Spleen (tissue), 11 donors: ENCODE results near the gene TIPIN. TPM values are rescaled to one million over a fixed set of nuclear protein-coding genes. Genes with fewer than 3 reads are reported as not detected.

Experiments used
- DNase-seq: peaks from one replicate; pipeline ENCODE4 v3.0.0-alpha.2; 2020
- H3K27ac ChIP-seq, 8 donors: fragments of 200-600 bp; sonication (generic) in 7 of 8; 1 replicate in 4 of 8; 2 replicates in 4 of 8; pipeline versions ENCODE4 v1.5.0 to v1.8.0; 2016 to 2021; ENCODE audit warnings: inconsistent platforms in 4 of 8, mild to moderate bottlenecking in 4 of 8, moderate library complexity in 1 of 8
- H3K27me3 ChIP-seq, 7 donors: fragments of 200-600 bp; sonication (generic) in 6 of 7; replicated peaks in 1 of 7; 1 replicate in 4 of 7; 2 replicates in 3 of 7; pipeline versions ENCODE4 v1.5.0 to v1.8.0; 2016 to 2021; ENCODE audit warnings: inconsistent platforms in 3 of 7, mild to moderate bottlenecking in 1 of 7
- H3K36me3 ChIP-seq, 6 donors: fragments of 200-600 bp; sonication (generic) in 5 of 6; 1 replicate in 4 of 6; 2 replicates in 2 of 6; pipeline versions ENCODE4 v1.5.0 to v1.8.0; 2016 to 2021; ENCODE audit warnings: inconsistent platforms in 2 of 6
- H3K4me1 ChIP-seq, 6 donors: fragments of 200-600 bp; sonication (generic) in 5 of 6; 1 replicate in 3 of 6; 2 replicates in 3 of 6; pipeline versions ENCODE4 v1.5.0 to v1.8.0; 2016 to 2021; ENCODE audit warnings: inconsistent platforms in 3 of 6
- H3K4me3 ChIP-seq, 8 donors: fragments of 200-600 bp; sonication (generic) in 7 of 8; 1 replicate in 4 of 8; 2 replicates in 4 of 8; pipeline versions ENCODE4 v1.5.0 to v1.8.0; 2016 to 2021; ENCODE audit warnings: inconsistent platforms in 4 of 8, mild to moderate bottlenecking in 4 of 8, moderate library complexity in 2 of 8
- H3K9me3 ChIP-seq, 8 donors: fragments of 200-600 bp; sonication (generic) in 7 of 8; 1 replicate in 4 of 8; 2 replicates in 4 of 8; pipeline versions ENCODE4 v1.5.0 to v1.8.0; 2016 to 2021; ENCODE audit warnings: inconsistent platforms in 4 of 8
- POLR2A ChIP-seq, 3 donors: fragments of 450-650 bp; IDR thresholded peaks; one replicate each; pipeline ENCODE4 v1.5.1; 2017; ENCODE audit warnings: antibody characterized with exemption in 3 of 3, mild to moderate bottlenecking in 1 of 3
- POLR2AphosphoS5 ChIP-seq, 3 donors: sonication (generic); formaldehyde crosslinking; IDR thresholded peaks; one replicate each; pipeline ENCODE4 v1.5.1; 2017; ENCODE audit warnings: antibody characterized with exemption in 3 of 3
- WGBS, 5 donors: extraction: QIAGEN DNeasy Blood & Tissue Kit in 3 of 5; methylation state at CpG; one replicate each; pipeline versions ENCODE4 v1.1.5 to v1.1.7; 2013 to 2018; 5-methylcytosine and 5-hydroxymethylcytosine counted together
- intact Hi-C: fragments of 100-400 bp; cut with DNase I; formaldehyde crosslinking; loops from one replicate; pipeline ENCODE4 v1.15.0; 2023; ENCODE audit warnings: low total_unique reads
- polyA plus RNA-seq, 3 donors: library from polyadenylated mRNA; stranded (reverse); fragments of 200-250 nt; gene quantifications; one replicate each; pipeline ENCODE4 v1.2.1, GENCODE V29; 2013
- total RNA-seq, 7 donors: library from RNA; depleted of rRNA in 3 of 7; stranded (reverse); fragments of >200 nt in 3 of 7; fragmentation: NEBNext Ultra II Directional in 4 of 7; extraction: Animal tissue kit (Norgen Biotek cat#: 25700) in 4 of 7; gene quantifications; one replicate each; pipeline versions ENCODE4 v1.1.0 to v1.2.1, GENCODE V29; 2016 to 2021
- TF ChIP-seq, protein P1 (sequence below), 11 experiments: fragments of 200-600 bp in 7 of 11; fragments of 450-650 bp in 4 of 11; sonication (generic) in 4 of 11; IDR thresholded peaks in 8 of 11; conservative IDR thresholded peaks in 3 of 11; 1 replicate in 7 of 11; 2 replicates in 4 of 11; pipeline versions ENCODE4 v1.4.0 to v1.8.0; 2016 to 2021; ENCODE audit warnings: antibody characterized with exemption in 11 of 11, inconsistent platforms in 4 of 11, mild to moderate bottlenecking in 1 of 11
- donor health status: healthy with polysubstance abuse.
- donor health status: DM: no; HTN: no; CAD: no; lungs with moderate emphysema.
- donor health status: DM: no; HTN: no; CAD: no.
- donor health status: Bipolar disorder and iron deficiency.
- donor health status: healthy.
- donor health status: DM: no; HTN: no; CAD: no.
- donor health status: DM: yes; HTN: yes; CAD: no.

The TIPIN gene
- total and polyA plus RNA-seq, 10 donors: 2.7 to 9.4 (median 6.6) TPM

DNA sequence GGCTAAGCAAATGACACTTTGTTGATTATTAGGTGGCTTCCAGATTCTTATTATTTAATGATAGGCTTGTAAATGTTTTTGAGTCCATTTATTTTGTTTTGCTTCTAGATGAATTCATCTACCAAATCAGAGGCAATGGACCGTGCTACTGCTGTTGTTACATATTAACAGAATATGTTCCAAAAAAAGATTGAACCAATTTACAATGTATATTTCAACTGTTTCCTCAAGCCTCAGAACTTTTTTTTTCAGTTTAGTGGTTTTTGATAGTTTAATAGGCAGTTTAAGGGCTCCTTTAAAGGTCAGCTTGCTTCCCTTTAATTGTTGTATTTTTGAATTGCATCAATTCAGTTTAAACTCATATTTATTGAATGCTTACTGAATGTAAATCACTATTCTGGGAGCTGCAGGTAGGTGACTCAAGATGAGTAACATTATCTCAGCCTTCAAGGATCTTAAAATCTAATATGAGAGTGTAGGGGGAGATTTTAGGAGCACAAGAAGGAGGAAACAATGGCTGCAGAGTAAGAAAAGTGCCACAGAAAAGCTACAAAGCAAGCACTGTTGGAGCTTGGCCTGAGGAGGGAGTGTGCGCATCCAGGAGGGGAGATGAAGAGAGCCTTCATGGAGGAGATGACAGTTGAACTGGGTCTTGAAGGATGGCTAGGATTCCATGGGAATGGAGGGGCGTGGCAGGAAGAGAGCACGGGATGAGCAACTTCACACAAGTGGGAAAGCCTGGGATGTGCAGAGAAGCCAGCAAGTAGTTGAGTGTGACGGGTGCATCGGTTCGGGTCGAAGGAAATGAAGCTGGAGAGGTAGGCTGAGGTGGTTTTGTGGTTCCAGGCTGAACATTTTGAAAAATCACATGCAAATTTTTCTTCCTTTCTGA, 44.9 kb upstream of the TIPIN start:
- no peak for DNase-seq
- WGBS, 5 donors: 44 to 57% (median 51%) methylated on average over 8 of the region's 8 CpGs
- peaks cover 0 to 33% (median 0%) of the 10 kb centered on the region in 6 donors for H3K36me3 ChIP-seq
- H3K27ac ChIP-seq: peak overlapping the region in 1 of 8 donors; percentile 18
- H3K9me3 ChIP-seq: no peaks in the 10 kb centered on the region
- H3K4me3 ChIP-seq: no peak overlapping the region
- H3K27me3 ChIP-seq: no peaks in the 10 kb centered on the region
- H3K4me1 ChIP-seq: peaks cover 21 to 92% (median 57%) of the 10 kb centered on the region in 6 donors
- intact Hi-C loops: no loop called here
- TF ChIP-seq POLR2AphosphoS5 (IDR thresholded peaks at IDR 0.05) (no peak), POLR2A (IDR thresholded peaks at IDR 0.05) (no peak)
- TF ChIP-seq, protein P1, sequence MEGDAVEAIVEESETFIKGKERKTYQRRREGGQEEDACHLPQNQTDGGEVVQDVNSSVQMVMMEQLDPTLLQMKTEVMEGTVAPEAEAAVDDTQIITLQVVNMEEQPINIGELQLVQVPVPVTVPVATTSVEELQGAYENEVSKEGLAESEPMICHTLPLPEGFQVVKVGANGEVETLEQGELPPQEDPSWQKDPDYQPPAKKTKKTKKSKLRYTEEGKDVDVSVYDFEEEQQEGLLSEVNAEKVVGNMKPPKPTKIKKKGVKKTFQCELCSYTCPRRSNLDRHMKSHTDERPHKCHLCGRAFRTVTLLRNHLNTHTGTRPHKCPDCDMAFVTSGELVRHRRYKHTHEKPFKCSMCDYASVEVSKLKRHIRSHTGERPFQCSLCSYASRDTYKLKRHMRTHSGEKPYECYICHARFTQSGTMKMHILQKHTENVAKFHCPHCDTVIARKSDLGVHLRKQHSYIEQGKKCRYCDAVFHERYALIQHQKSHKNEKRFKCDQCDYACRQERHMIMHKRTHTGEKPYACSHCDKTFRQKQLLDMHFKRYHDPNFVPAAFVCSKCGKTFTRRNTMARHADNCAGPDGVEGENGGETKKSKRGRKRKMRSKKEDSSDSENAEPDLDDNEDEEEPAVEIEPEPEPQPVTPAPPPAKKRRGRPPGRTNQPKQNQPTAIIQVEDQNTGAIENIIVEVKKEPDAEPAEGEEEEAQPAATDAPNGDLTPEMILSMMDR (IDR thresholded peaks at IDR 0.05 in 8 of 11, conservative IDR thresholded peaks at IDR 0.05 in 3 of 11): no peak

DNA sequence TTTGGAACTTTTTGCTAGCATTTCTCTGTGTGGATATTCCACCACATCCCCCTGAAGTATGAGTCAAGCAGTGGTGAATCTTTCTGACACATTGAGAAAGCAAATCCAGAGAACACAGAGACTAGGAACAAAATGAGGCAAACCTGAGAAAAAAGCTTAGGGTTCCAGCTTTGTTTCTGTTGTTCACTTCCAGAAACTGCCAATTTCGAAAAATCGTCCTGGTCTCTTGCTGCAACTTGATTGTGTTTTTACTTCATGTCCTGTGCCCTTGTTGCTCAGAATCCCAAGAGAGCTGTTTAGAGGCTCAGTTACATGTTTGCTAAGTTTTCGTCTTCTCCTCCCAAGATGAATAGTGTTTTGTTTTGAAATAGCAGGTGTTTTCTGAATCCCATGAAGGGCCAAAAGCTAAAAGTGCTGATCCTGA, 43.9 kb upstream of the TIPIN start:
- intact Hi-C loops: no loop called here
- 51 to 70% (median 52%) methylated on average over 3 of the region's 3 CpGs for WGBS, 5 donors
- no peak for DNase-seq
- Histone ChIP-seq H3K4me1 (peaks cover 18 to 89% (median 52%) of the 10 kb centered on the region in 6 donors), H3K36me3 (peaks cover 0 to 40% (median 0%) of the 10 kb centered on the region in 6 donors), H3K9me3 (no peaks in the 10 kb centered on the region), H3K27ac (peak overlapping the region in 2 of 8 donors; percentile 7 to 31), H3K4me3 (no peak overlapping the region), H3K27me3 (no peaks in the 10 kb centered on the region)
- TF ChIP-seq, protein P1 (IDR thresholded peaks at IDR 0.05 in 8 of 11, conservative IDR thresholded peaks at IDR 0.05 in 3 of 11): no peak
- TF ChIP-seq POLR2AphosphoS5 (IDR thresholded peaks at IDR 0.05) (no peak), POLR2A (IDR thresholded peaks at IDR 0.05) (no peak)

DNA sequence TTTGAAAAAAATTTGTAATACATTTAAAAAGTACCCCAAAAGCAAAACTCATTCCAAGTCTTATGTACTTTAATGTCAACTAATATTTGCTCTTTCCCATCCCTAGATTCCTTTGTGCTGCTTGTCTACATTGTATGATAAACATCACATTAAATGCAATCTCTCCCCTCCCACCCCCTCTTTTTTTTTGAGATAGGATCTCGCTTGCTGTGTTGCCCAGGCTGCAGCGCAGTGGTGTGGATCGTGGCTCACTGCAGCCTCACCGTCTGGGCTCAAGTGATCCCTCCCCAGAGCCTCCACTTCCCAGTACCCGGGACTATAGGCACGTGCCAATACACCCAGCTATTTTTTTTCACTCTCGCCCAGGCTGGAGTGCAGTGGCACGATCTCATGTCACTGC, 42.8 kb upstream of the TIPIN start:
- WGBS, 5 donors: 89 to 94% (median 91%) methylated on average over 8 of the region's 8 CpGs

More for the DNA sequence above, 42.8 kb upstream of the TIPIN start:
- H3K9me3 ChIP-seq: no peaks in the 10 kb centered on the region
- no peaks in the 10 kb centered on the region for H3K27me3 ChIP-seq
- no peak overlapping the region for H3K4me3 ChIP-seq
- DNase-seq: no peak
- H3K27ac ChIP-seq: no peak overlapping the region
- H3K4me1 ChIP-seq: peaks cover 14 to 89% (median 46%) of the 10 kb centered on the region in 6 donors
- H3K36me3 ChIP-seq: peaks cover 0 to 40% (median 0%) of the 10 kb centered on the region in 6 donors
- intact Hi-C loops: no loop called here
- TF ChIP-seq POLR2A (IDR thresholded peaks at IDR 0.05): no peak
- TF ChIP-seq, protein P1 (IDR thresholded peaks at IDR 0.05 in 8 of 11, conservative IDR thresholded peaks at IDR 0.05 in 3 of 11): no peak
- no peak for TF ChIP-seq POLR2AphosphoS5 (IDR thresholded peaks at IDR 0.05)
